SK-N-SH (cell line): ENCODE measurements around the gene C12orf42. TPM values are rescaled to one million over a fixed set of nuclear protein-coding genes. Genes with fewer than 3 reads are reported as not detected.

Experiments used
- CTCF ChIA-PET: fragments of 300-600, 350-600 bp; formaldehyde crosslinking; extraction: SDS; loops from one replicate; lab custom pipeline; 2021; lab: Yijun Ruan, JAX
- POLR2A ChIA-PET: fragments of 350-600 bp; sonication (Branson Sonifier 250); formaldehyde crosslinking; extraction: SDS; loops from one replicate; lab custom pipeline; 2020; ENCODE audit warnings: antibody characterized with exemption, inconsistent platforms; lab: Yijun Ruan, JAX
- DNase-seq: peaks from one replicate; pipeline ENCODE4 v3.0.0; 2012
- H2AFZ ChIP-seq: fragments of 200-600 bp; sonication (generic); 2 replicates; pipeline ENCODE4 v1.8.1; 2016; ENCODE audit warnings: antibody characterized with exemption, mild to moderate bottlenecking, low read depth
- H3F3A ChIP-seq: fragments of 200-600 bp; sonication (generic); replicated peaks from 2 replicates; pipeline ENCODE3; 2016; ENCODE audit warnings: antibody characterized with exemption, mild to moderate bottlenecking; ENCODE audit not compliant: insufficient read depth
- H3K27ac ChIP-seq, 2 experiments: fragments of 200-500 bp in 1 of 2; fragments of 200-600 bp in 1 of 2; sonication (Bioruptor generic) in 1 of 2; sonication (generic), shearing (Covaris generic) in 1 of 2; 2 replicates each; pipeline versions ENCODE4 v1.5.1 to v1.6.1; 2014 to 2016; ENCODE audit warnings: low read depth in 2 of 2, inconsistent platforms in 1 of 2, low read length in 1 of 2, mild to moderate bottlenecking in 1 of 2, mixed read lengths in 1 of 2
- H3K27me3 ChIP-seq: fragments of 200-600 bp; sonication (generic), shearing (Covaris generic); 2 replicates; pipeline ENCODE4 v1.6.1; 2016; ENCODE audit warnings: mixed run types; ENCODE audit not compliant: insufficient read depth
- H3K36me3 ChIP-seq, 2 experiments: fragments of 200-500 bp in 1 of 2; fragments of 200-600 bp in 1 of 2; sonication (Bioruptor generic) in 1 of 2; sonication (generic) in 1 of 2; replicated peaks in 1 of 2; 2 replicates each; pipeline versions ENCODE3 to v1.5.1; 2014 to 2016; ENCODE audit warnings: low read length in 1 of 2, mild to moderate bottlenecking in 1 of 2; ENCODE audit not compliant: insufficient read depth in 2 of 2, control insufficient read depth in 1 of 2
- H3K4me1 ChIP-seq, 2 experiments: fragments of 200-500 bp in 1 of 2; fragments of 200-600 bp in 1 of 2; sonication (Bioruptor generic) in 1 of 2; sonication (generic), shearing (Covaris generic) in 1 of 2; 2 replicates each; pipeline versions ENCODE4 v1.5.1 to v1.6.1; 2014 to 2016; ENCODE audit warnings: low read depth in 1 of 2, low read length in 1 of 2, mixed run types in 1 of 2; ENCODE audit not compliant: insufficient read depth in 2 of 2, control insufficient read depth in 1 of 2
- H3K4me2 ChIP-seq: fragments of 200-600 bp; sonication (generic), shearing (Covaris generic); 2 replicates; pipeline ENCODE4 v1.6.1; 2017; ENCODE audit warnings: mixed run types
- H3K4me3 ChIP-seq, 2 experiments: fragments of 200-500 bp in 1 of 2; fragments of 200-600 bp in 1 of 2; sonication (Bioruptor generic) in 1 of 2; sonication (generic), shearing (Covaris generic) in 1 of 2; 2 replicates each; pipeline versions ENCODE4 v1.5.1 to v1.8.1; 2014 to 2016; ENCODE audit warnings: low read depth in 2 of 2, inconsistent platforms in 1 of 2, low read length in 1 of 2, mild to moderate bottlenecking in 1 of 2, mixed read lengths in 1 of 2, moderate library complexity in 1 of 2
- H3K79me2 ChIP-seq: fragments of 200-600 bp; sonication (generic); 2 replicates; pipeline ENCODE4 v1.8.1; 2017; ENCODE audit warnings: mild to moderate bottlenecking; ENCODE audit not compliant: insufficient read depth
- H3K9ac ChIP-seq: fragments of 200-600 bp; sonication (generic); 2 replicates; pipeline ENCODE4 v1.6.1; 2017; ENCODE audit warnings: mixed run types
- H3K9me2 ChIP-seq: fragments of 200-600 bp; sonication (generic); 2 replicates; pipeline ENCODE4 v1.6.1; 2017; ENCODE audit warnings: mixed run types
- H3K9me3 ChIP-seq: fragments of 200-600 bp; sonication (generic); 2 replicates; pipeline ENCODE4 v1.6.1; 2017; ENCODE audit warnings: mixed run types, mild to moderate bottlenecking, moderate library complexity
- H4K20me1 ChIP-seq: fragments of 200-600 bp; sonication (generic); 2 replicates; pipeline ENCODE4 v1.6.1; 2017; ENCODE audit warnings: mild to moderate bottlenecking, mixed run types; ENCODE audit not compliant: insufficient read depth
- CTCF ChIP-seq: fragments of 200-600 bp; sonication (generic); IDR thresholded peaks from 2 replicates; pipeline ENCODE4 v1.6.1; 2017; ENCODE audit warnings: antibody characterized with exemption, mild to moderate bottlenecking, moderate library complexity
- ELF1 ChIP-seq: IDR thresholded peaks from 2 replicates; pipeline ENCODE4 v1.4.0; 2012
- GABPA ChIP-seq: IDR thresholded peaks from 2 replicates; pipeline ENCODE4 v1.4.0; 2012; ENCODE audit warnings: low read depth, mild to moderate bottlenecking
- GATA2 ChIP-seq: sonication (generic); formaldehyde crosslinking; IDR thresholded peaks from 2 replicates; pipeline ENCODE4 v1.5.0; 2020; ENCODE audit warnings: mild to moderate bottlenecking, missing genetic modification reagents
- IRF3 ChIP-seq: fragments of 150-350 bp; IDR thresholded peaks from 2 replicates; pipeline ENCODE4 v1.6.1; 2016; ENCODE audit warnings: mild to moderate bottlenecking, low read depth, low read length
- JUND ChIP-seq: IDR thresholded peaks from 2 replicates; pipeline ENCODE4 v1.4.0; 2012
- MAX ChIP-seq: IDR thresholded peaks from 2 replicates; pipeline ENCODE4 v1.4.0; 2012; ENCODE audit warnings: low read depth
- MXI1 ChIP-seq: IDR thresholded peaks from 2 replicates; pipeline ENCODE4 v1.6.1; 2012; ENCODE audit warnings: mild to moderate bottlenecking, low read depth, low read length, improper control_type of control experiment
- NFIC ChIP-seq: IDR thresholded peaks from 2 replicates; pipeline ENCODE4 v1.4.0; 2012; ENCODE audit warnings: borderline replicate concordance
- PBX3 ChIP-seq: IDR thresholded peaks from 2 replicates; pipeline ENCODE4; 2012
- RAD21 ChIP-seq: IDR thresholded peaks from 2 replicates; pipeline ENCODE4 v1.6.1; 2012; ENCODE audit warnings: mild to moderate bottlenecking, low read length
- RCOR1 ChIP-seq: fragments of 150-350 bp; IDR thresholded peaks from 2 replicates; pipeline ENCODE4 v1.6.1; 2017; ENCODE audit warnings: antibody characterized with exemption, low read length
- RXRA ChIP-seq: IDR thresholded peaks from 2 replicates; pipeline ENCODE4 v1.4.0; 2012; ENCODE audit warnings: low read depth, mild to moderate bottlenecking, borderline replicate concordance
- SMC3 ChIP-seq: IDR thresholded peaks from 2 replicates; pipeline ENCODE4 v1.6.1; 2012; ENCODE audit warnings: low read depth, low read length, improper control_type of control experiment
- TAF1 ChIP-seq: IDR thresholded peaks from 2 replicates; pipeline ENCODE4 v1.6.1; 2012; ENCODE audit warnings: low read depth, mild to moderate bottlenecking, low read length, moderate library complexity, borderline replicate concordance
- USF1 ChIP-seq: IDR thresholded peaks from 2 replicates; pipeline ENCODE4 v1.4.0; 2012; ENCODE audit warnings: low read depth, borderline replicate concordance
- USF2 ChIP-seq: fragments of 150-350 bp; IDR thresholded peaks from 2 replicates; pipeline ENCODE4 v1.6.1; 2017; ENCODE audit warnings: antibody characterized with exemption, low read length, low read depth, borderline replicate concordance
- ZBTB33 ChIP-seq: IDR thresholded peaks from 2 replicates; pipeline ENCODE4 v1.4.0; 2012; ENCODE audit warnings: low read depth, borderline replicate concordance
- WGBS: methylation state at CpG from one replicate; pipeline ENCODE4 v1.1.6; 2017; ENCODE audit warnings: low lambda C conversion rate; 5-methylcytosine and 5-hydroxymethylcytosine counted together
- polyA plus RNA-seq, 3 experiments: library from polyadenylated mRNA; depleted of rRNA; stranded (reverse); fragments of >200 nt; gene quantifications; 2 replicates each; pipeline ENCODE4 v1.2.3, GENCODE V29; 2012

Gene C12orf42
- polyA plus RNA-seq, 1 of the 3 experiments (the other 2 are of a cell fraction) = not detected

GRCh38 chr12:103301642-103302591, 193.9 kb downstream of the C12orf42 start (continued):
- TF ChIP-seq MAX (no peak), PBX3 (no peak), ELF1 (no peak), NFIC (no peak), GATA2 (CRISPR knock-in tag) (no peak), SMC3 (no peak)

GRCh38 chr12:103288016-103288415, 207.8 kb downstream of the C12orf42 start:
- Histone ChIP-seq H3K27ac (no peak overlapping the region), H3K4me1 (no peaks in the 10 kb centered on the region), H3K9me3 (no peaks in the 10 kb centered on the region), H3K9me2 (no peaks in the 10 kb centered on the region), H3K27me3 (no peaks in the 10 kb centered on the region), H3K79me2 (no peaks in the 10 kb centered on the region), H3K4me3 (no peak overlapping the region), H2AFZ (no peak overlapping the region), H3K36me3 (no peaks in the 10 kb centered on the region), H3F3A (no peaks in the 10 kb centered on the region), H3K9ac (no peak overlapping the region), H4K20me1 (no peaks in the 10 kb centered on the region), H3K4me2 (no peak overlapping the region)
- TF ChIP-seq IRF3 = no peak
- TF ChIP-seq GABPA = no peak
- TF ChIP-seq RXRA = no peak
- no peak for TF ChIP-seq MXI1
- no peak for TF ChIP-seq RAD21
- no peak for TF ChIP-seq CTCF
- no peak for TF ChIP-seq NFIC
- no peak for TF ChIP-seq PBX3
- TF ChIP-seq ZBTB33 = no peak
- TF ChIP-seq TAF1 = no peak
- no peak for TF ChIP-seq JUND
- TF ChIP-seq USF1 = no peak
- TF ChIP-seq SMC3 = no peak
- no peak for TF ChIP-seq ELF1
- TF ChIP-seq USF2 = no peak
- no peak for TF ChIP-seq RCOR1
- ChIA-PET CTCF (no interaction called here), POLR2A (no interaction called here)
- WGBS = 4% methylated on average over 3 of the region's 3 CpGs
- DNase-seq = no peak
